NCI-H446 (cell line): ENCODE results near the gene DMC1.
"Not testable (repeated sequence)": the region's sequence is repeated elsewhere in the genome, so short reads cannot be mapped to it uniquely, and the experiment has no call there.

Experiments
- DNase-seq, 2 experiments: peaks; one replicate each; lab custom pipeline; 2025; lab: John Stamatoyannopoulos, UW

Gene DMC1

DNA sequence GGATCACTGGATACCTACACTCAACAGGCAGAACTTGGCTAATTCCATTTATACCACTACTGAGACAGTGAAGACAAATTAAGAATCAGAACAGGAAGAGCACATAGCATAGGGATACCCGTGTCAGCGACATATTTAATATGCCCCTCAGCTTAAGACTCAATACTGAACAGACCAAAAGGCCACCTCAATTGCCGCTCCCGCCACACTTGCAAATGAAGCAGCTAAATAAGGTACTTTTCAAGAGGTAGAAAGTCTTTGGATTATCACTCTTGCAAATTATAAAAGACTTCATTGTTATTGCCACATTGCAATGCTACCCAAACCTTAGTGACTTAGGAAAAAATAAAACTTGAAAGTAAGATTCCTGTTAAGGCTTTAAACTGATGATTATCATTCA, 67.0 kb downstream of the DMC1 start:
- no peak for DNase-seq

DNA sequence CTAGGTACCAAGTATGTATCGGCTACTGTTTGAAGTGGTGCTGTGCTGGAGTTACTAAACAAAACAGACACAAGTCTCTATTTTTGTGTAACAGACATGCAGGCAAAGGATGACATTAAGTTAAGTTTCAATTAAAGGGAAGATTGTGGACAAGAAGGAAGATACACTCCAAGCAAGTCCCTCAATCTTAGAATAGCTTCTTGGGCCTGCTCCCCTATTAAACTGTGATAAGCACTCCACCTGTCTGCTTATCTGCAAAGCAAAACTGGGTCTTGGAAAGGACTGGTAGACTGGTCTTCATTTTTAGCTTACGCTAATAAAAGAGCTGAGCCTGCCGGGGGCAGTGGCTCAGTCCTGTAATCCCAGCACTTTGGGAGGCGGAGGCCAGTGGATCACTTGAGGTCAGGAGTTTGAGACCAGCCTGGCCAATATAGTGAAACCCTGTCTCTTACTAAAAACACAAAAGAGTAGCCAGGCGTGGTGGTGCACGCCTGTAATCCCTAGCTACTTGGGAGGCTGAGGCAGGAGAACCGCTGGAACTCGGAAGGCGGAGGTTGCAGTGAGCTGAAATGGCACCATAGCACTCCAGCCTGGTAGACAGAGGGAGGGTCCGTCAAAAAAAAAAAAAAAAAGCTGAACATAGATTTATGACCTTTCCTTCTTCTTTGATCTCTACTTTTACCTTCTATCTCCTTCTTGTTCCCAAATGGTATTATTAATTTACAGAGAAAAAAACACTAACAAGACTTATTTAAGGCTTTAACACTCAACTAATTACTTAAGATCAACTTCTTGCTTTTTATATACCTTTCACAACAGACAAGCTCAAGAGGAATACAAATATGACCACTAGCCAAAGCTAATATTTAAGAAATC, 67.9 kb downstream of the DMC1 start:
- DNase-seq = no peak

DNA sequence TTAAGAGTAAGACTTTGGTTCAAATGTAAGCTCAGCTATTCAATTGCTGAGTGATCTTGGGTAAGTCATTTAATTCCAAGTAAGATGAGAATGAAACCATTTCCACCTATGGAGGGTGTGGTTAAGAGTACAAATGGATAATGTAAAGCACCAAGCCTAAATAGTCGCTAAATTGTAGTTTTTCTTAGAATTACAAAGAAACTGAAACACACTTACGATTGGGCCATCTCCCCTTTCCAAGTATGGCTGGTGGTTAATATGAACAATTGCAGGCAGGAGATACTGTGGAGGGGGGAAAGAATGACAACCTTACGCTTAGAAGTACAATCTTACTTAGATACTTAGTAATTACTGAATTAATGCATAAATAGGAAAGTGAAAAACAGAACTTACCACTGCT, 72.1 kb downstream of the DMC1 start:
- no peak for DNase-seq

DNA sequence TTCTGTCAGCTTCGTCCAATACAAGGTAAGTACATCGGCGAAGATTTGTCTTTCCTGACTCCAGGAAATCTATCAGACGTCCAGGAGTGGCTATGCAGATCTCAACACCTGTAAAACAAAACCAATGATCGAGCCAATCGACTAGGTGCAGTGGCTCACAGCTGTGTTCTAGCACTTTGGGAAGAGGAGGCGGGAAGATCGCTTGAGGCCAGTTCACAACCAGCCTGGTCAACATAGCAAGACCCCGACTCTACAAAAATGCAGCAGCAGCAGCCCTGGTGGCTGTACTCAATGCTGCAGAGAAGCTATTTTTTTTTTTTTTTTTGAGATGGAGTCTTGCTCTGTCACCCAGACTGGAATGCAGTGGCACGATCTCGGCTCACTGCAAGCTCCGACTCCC, 75.0 kb downstream of the DMC1 start:
- DNase-seq = no peak

DNA sequence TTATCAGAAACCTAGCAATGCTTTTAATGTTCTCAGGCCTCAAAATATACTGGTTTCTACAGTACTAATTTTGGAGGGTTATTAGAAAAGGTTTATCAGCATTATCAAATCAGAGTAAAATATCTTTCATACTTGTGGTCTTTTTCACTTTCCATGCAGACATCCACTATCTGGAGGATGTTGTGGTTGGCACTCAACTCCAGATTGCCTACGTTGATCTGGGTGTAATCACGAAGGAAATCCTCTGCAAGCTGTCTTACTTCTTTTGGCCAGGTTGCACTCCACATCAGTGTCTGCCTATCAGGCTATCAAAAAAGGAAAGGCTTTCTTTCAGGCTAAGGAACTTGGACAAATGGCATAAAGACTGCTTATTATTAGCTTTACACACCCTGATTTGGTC, 75.5 kb downstream of the DMC1 start:
- no peak for DNase-seq

DNA sequence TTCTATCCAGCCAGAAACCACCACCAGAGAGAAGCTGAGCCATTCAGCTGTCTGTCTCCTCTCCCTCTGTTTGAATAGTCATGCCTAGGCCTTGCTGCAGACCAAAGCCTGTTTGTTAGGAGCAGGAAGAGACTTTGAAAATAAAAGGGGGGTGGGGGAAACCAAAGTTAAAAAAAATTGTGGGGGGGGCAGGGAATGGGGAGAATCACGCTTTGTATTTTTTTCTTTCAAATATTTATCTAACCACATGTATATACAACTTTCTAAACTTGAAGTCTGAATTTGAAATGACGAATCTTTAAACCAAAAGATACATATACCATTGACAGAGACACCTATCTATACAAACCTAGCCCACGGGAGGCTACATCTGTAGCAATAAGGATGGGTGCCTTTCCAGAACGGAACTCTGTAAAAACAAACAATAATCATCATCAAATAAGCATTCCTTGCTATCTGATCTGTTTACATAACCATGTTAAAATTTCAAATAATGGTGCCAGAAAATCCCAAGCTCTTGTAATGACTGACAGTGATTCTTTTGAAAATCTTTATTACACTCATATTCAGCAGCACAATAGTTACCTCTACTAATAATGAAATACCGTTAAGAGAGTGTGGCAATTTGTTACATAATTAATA, 78.2 kb downstream of the DMC1 start:
- DNase-seq = no peak

DNA sequence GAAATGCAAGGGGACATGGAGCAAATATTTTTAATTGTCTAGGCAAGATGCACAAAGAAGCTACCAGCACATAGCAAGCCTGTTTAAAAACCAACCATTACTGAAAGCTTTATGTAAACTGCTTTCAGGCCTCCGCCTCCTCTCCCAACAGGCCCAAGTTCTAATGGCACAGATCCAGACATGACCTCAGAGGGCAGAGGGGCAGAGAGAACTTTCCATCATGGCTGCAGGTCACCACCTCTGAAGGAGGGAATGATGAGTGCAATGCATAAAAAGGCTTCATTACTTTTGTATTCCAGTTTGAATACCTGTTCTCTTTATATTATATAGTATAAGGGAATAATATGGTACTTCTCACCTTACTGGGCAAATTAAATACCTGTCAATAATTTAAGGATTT, 79.1 kb downstream of the DMC1 start:
- DNase-seq = no peak

DNA sequence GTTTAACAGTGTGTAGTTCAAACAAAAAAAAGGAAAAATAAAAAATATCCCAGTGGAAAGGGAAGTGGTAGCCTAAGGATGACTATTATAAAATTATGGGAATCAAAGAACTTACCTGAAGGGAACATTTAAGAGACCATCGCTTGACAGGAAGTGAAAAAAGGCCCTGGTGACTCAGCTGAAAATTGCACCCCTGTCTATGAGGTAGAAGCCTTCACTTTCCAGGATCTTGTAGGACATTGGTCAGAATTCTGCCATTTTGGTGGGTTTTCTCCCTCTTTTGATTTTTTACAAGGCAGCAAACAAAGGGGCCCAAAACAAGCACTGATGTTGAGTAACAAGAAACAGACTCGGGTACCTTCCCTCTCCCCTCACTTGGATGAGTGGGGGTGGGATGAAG, 79.5 kb downstream of the DMC1 start:
- DNase-seq = no peak

DNA sequence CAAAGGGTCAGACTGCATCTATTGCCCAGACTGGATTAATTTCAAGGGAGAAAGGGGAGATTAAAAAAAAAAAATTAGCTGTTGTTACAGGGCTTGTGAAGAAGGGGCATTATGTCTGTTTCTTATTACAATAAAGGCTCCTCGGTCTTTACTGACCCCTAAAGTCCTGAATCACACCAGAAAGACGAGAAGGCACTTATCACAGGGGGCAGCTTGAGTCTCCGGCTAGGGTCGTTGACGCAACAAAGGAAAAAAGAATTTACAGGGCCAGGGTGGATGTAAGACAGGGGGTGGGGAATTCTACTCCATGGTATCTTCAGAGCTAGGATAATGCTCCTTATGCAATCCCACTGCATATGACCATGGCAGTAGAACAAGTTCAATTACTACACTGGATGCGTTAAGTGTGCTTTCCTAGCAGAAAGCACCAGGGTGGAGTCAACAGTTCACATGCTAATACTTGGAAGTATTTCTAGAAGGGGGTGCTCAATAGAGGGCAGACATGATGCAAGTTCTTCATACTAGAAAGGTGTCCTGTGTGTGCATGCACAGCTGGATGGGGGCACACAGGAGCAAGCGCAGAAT, 80.3 kb downstream of the DMC1 start:
- no peak for DNase-seq

DNA sequence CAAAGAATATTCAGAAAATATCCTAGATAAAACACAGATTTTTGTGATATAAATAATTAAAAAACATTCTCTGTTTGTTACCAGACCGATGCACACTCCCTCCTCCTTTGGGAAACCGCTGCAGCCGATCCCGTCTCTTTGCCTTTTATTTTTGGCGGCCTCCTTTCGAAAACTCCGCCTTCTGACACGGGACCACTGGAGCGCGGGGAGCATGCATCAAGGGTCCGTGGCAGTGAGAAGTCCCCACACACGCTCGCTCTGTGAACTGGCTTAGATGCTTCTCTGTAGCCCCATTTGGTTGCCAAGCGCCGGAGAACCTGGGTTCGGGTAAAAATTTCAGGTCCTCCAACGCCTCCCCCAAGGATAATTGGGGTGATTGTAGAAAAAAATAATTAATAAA, 80.8 kb downstream of the DMC1 start:
- DNase-seq = no peak

DNA sequence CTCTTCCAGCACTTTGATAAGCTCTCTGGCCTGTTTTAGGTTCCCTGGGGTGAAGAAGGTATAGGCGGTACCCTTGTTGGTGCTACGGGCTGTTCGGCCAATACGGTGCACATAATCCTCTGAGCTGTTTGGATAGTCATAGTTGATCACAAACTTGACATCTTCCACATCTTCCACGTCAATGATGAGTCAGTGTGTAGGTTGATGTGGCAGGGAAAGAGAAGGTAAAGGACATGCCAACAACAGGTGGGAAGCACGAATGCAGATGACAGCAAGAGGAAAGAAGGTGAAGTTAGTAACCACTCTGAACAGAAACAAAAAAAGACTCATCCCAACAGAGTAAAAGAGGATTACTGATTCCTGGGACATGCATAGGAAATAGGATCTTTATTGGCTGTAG, 82.0 kb downstream of the DMC1 start:
- DNase-seq = no peak

DNA sequence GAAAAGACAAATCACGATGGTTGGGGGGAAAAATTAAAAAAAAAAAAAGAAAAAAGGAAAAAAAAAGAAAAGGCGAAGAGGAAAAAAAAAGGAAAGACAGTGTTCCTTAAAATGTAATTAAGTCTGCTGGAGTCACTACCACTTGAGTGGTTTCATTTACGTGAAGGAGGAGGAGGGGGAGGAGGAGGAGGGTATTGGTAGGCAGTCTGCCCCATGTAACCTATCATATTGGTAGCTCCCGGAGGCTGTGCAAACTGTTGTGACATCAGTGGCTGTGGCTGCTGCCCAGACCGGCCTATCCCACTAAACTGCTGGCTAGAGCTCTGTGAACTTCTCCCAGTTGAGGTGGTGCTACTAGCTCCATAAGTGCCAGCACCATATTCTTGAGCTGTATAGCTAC, 84.2 kb downstream of the DMC1 start:
- no peak for DNase-seq

DNA sequence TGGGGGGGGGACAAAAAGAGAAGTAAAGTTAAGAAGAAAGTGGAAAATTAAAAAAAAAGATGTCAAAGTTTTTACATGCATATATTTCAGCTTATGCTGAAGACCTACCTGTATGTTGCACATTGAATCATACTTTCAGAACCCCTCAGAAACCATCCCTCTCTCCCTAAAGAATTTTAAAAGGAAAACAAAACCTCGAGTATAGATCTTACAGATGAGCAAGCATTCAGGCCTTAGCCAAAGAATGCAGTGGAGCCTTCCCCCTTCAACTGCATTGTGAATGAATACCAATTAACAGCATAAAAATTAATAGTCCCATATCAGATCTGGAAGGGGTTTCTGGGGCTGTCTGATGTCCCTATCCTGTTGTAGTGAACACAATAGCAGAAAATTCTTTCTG, 85.7 kb downstream of the DMC1 start:
- DNase-seq = no peak

DNA sequence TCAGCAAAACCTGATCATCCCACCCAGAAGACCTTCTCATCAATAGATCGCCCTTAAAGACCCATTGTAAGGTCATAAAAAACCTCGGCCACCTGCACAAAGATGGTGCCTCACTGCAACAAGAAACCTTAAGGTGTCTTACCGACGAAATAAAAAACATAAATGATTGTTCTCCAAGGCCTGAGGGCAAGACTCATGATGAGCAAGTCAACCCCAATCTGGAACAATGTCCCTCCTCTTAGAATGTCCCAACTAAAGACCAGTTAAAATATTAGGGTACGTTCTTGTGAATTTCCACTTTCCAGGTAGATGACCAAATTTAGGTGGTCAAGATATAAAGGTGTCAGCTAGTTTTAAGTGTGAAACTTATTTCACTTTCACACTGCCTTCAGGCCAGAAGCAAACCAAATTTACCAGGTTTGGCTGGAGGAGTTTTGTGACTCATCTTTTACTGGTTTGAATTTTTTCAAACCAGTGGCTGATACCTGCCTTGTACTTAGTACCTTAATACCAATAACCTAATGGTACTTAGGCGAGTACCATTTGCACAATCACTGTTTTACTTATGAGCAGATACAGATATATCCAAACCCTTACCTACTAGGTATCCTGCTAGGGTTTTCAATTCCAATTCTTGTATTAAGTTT, 87.2 kb downstream of the DMC1 start:
- DNase-seq = no peak

DNA sequence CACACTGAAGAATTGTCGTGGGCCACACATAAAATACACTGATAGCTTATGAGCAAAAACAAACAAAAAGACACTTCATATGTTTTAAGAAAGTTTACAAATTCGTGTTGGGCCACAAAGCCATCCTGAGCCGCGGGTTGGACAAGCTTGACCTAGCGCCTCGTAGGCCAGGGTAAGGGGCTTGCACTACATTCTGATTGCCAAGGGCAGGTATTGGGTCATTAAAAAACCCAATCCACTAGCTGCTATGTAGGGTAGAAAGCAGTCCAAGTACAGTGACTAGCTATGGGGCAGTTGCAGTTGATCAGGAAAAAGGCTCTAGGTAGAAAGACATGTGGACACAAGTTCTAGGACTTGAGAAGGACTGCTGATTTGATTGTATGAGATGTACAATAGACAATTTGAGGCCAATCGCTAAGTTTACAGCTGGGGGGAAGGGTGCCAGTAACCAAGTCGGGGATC, 88.1 kb downstream of the DMC1 start:
- DNase-seq = no peak

DNA sequence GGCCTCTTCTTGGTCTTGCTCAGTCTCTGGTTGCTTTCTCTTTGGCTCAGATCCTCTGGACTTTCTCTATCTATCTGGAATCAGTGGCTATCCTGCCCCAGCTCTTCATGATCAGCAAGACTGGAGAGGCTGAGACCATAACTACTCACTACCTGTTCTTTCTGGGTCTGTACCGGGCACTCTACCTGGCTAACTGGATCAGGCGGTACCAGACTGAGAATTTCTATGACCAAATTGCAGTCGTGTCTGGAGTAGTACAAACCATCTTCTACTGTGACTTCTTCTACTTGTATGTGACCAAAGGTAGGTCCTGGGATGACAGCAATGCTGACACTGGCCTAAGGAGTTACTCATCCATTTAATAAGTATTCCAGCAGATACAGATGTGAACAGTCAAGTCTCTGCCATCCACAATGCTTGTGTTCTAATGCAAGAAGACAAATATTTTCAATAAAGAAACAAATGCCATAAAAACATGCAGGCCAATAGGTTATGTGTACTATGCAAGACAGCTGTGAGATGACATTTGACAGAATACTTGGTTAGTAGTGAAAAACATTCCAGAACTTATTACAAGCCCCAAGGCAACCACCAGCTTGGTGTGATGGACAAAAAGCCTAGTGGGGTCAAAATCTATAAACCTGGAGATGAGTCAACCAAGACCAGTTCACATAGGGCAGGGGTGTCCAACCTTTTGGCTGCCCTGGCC, 88.7 kb downstream of the DMC1 start:
- DNase-seq = no peak

DNA sequence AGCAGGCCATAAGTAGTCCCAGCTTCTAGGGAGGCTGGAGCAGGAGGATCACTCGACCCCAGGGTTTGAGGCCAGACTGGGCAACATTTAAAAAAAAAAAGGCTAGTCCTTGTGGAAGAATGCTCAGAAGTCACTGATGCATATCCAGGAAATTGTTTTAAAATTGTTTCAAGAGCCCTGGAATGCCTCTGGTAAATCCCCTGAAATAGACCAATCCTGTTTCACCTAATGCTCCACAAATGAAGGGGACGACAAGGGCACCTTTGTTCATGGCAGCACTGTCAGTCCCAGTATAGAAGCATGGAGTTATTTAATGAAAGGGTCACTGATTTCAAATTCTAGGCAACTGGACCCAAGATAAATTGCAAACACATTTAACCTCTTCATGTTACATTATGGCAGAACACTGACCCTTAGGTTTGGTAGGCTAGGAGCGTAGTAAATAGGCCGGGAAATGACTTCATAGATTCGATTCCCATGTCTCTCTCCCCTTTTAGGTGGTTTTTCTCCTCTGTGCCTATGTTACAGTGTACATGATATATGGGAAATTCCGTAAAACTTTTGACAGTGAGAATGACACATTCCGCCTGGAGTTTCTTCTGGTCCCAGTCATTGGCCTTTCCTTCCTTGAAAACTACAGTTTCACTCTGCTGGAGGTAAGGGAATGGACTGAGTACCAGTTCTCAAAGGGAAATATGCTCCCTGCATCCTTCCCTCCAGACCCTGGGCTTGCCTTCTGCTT, 90.7 kb downstream of the DMC1 start:
- DNase-seq = no peak

DNA sequence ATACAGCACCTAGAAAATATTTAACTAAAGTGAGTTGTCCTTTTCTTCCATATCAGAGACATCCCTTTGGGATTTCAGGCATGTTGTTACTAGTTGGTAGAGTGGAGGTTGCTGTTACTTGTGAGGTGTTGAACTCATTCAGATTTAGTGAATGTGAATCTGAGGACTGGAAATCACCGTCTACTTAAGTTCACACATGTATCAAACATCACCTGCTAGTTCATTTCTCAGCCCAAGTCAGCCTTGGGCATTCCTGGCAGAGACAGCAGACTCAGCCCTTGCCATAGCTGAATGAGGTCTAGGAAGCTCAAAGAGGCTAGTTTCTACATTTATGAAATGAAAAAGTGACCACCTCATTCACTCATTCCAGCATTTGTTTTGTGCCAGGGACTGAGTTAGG, 92.4 kb downstream of the DMC1 start:
- no peak for DNase-seq

DNA sequence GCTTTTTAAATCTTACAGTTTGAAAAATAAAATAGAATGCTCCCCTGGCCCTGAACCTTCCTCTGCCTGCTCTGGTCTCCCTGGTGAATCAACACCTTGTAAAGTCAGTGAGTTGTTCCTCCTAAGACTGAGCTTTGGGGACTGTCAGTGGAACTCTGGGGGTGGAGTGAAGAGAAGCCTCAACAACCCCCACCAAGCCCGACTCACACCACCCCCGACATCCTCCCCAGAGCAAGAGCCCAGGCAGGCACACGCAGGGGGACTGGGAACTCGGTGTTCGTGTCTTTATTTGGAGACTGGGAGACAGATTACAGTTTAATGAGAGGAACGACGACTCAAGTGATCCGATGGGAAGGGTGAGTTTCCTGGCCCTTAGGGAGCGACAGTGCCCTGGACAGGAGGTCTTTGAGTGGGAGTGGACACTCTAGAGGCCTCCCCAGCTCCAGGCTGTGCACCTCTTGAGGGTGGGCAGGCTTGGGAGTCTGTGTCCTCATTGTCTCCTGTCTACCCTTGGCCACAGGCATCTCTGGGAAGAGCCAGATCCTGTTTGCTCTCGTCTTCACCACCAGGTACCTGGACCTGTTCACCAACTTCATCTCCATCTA, 95.9 kb downstream of the DMC1 start:
- DNase-seq = no peak

DNA sequence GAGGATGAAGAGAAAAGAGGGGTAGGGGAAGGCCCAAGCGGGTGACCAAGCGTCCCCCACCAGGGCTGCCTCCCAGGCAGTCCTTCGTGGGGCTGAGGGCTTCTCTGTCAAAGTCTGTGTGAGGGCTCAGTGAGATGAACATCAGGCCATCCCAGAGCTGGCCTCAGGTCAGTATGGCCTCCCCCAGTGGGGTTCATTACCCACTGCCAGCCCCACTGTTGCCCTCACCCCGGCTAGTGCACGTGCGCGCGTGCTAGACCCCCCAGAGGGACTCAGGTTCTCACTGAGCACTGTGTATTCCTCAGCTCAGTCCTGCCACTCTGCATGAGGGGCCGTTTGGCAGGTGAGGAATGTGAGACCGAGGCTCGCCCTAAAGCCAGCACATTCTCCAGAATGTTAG, 98.7 kb downstream of the DMC1 start:
- no peak for DNase-seq

DNA sequence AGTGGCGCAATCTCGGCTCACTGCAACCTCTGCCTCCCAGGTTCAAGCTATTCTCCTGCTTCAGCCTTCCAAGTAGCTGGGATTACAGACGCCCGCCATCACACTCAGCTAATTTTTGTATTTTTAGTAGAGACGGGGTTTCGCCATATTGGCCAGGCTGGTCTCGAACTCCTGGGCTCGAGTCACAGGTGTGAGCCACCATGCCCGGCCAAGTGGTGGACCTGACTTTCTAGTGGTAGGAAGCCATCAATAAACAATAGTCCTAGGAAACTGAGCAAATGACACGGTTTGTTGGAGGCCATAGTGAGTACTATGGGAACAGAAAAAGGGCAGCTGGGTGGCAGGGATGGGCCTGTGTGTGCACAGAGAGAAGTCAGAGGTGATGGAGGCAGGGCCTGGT, 99.8 kb downstream of the DMC1 start:
- not testable (repeated sequence) for DNase-seq
